ENCODE results near the gene ETV1.

ETV1 gene

DNA sequence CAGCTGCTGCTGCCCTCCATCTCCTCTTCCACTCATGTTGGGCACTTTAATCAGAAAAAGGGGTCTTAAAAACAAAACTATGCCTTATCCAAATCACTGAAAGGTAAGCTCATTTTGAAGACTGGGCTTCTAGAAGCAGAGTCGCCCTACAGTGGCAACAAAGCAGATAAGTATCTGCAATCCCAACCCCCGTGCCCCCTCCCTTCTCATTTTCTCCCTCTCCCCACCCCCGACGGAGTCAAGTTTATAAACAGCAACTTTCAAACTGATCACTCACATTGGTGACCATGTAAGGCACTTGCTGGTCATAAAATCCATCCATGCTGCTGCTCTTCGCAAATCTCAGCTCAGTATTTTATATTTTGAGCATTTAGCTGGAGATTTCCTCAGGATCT is 738 bp downstream of the ETV1 start:
- DNase-seq (ENCODE audit: low read depth): no peak
- H3K4me3 ChIP-seq (ENCODE audit: control insufficient read depth, low read depth, low read length): peak overlapping the region; percentile 87
- TF ChIP-seq, protein P1, sequence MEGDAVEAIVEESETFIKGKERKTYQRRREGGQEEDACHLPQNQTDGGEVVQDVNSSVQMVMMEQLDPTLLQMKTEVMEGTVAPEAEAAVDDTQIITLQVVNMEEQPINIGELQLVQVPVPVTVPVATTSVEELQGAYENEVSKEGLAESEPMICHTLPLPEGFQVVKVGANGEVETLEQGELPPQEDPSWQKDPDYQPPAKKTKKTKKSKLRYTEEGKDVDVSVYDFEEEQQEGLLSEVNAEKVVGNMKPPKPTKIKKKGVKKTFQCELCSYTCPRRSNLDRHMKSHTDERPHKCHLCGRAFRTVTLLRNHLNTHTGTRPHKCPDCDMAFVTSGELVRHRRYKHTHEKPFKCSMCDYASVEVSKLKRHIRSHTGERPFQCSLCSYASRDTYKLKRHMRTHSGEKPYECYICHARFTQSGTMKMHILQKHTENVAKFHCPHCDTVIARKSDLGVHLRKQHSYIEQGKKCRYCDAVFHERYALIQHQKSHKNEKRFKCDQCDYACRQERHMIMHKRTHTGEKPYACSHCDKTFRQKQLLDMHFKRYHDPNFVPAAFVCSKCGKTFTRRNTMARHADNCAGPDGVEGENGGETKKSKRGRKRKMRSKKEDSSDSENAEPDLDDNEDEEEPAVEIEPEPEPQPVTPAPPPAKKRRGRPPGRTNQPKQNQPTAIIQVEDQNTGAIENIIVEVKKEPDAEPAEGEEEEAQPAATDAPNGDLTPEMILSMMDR (IDR thresholded peaks at IDR 0.05; ENCODE audit: control insufficient read depth, insufficient read depth, low read depth, low read length, missing control alignments): no peak

DNA sequence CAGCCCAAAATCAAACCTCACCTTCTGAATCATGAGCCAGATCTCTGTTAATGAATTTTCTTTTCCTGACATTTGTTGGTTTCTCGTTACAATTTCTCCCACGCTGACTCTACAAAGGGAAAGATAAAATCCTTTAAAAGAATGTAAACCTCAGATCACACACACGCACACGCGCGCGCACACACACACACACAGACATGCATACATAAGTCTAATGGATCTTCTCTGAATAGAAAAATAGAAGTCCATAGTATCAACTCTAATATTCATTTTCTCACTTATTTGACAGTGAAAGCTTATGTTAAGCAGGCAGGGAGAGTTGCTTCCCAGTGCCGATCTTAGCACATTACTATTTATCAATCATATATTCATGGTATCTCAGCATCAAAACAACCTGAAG is 1.4 kb downstream of the ETV1 start:
- DNase-seq (ENCODE audit: low read depth): no peak
- TF ChIP-seq, protein P1 (IDR thresholded peaks at IDR 0.05; ENCODE audit: control insufficient read depth, insufficient read depth, low read depth, low read length, missing control alignments): no peak
- H3K4me3 ChIP-seq (ENCODE audit: control insufficient read depth, low read depth, low read length): peak overlapping the region; percentile 87

DNA sequence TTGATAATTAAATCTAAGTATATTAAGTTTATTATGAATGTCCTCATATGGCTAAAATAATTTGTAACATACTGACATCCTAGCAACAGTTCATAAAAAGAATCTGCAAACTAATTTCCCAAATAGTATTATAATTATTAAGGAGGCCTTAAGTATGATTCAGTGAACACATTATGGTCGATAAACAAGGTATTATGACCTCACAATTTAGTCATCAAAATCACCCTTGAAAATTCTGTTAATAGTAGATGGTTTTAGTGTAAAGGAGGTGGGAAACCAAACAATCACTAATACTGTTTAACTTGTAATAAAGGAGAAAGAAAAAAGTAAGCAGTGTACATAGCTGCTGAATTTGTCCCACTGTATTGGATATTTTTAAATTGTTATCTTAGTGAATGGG is 2.1 kb downstream of the ETV1 start:
- TF ChIP-seq, protein P1 (IDR thresholded peaks at IDR 0.05; ENCODE audit: control insufficient read depth, insufficient read depth, low read depth, low read length, missing control alignments): no peak
- no peak for DNase-seq (ENCODE audit: low read depth)
- H3K4me3 ChIP-seq (ENCODE audit: control insufficient read depth, low read depth, low read length): no peak overlapping the region

DNA sequence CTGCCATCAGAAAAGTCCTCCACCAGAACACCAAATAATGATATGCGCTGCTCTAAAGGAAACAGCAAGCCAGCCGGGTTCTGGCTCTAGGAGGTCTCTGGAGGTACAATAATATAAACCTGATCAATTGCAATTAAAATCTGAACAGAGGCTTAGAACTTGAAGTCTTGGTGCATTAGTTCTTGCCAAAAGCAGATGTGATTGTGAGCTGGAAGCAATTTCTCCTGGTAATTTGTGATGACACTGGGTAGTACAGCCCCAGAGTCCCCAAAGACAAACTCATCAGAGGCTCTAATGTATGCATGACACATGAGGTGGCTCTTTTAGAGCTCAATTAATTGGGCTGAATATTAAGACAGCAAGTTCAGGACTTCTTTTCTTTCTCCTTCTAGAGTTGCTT is 3.3 kb downstream of the ETV1 start:
- H3K4me3 ChIP-seq (ENCODE audit: control insufficient read depth, low read depth, low read length): no peak overlapping the region
- no peak for DNase-seq (ENCODE audit: low read depth)
- TF ChIP-seq, protein P1 (IDR thresholded peaks at IDR 0.05; ENCODE audit: control insufficient read depth, insufficient read depth, low read depth, low read length, missing control alignments): no peak

DNA sequence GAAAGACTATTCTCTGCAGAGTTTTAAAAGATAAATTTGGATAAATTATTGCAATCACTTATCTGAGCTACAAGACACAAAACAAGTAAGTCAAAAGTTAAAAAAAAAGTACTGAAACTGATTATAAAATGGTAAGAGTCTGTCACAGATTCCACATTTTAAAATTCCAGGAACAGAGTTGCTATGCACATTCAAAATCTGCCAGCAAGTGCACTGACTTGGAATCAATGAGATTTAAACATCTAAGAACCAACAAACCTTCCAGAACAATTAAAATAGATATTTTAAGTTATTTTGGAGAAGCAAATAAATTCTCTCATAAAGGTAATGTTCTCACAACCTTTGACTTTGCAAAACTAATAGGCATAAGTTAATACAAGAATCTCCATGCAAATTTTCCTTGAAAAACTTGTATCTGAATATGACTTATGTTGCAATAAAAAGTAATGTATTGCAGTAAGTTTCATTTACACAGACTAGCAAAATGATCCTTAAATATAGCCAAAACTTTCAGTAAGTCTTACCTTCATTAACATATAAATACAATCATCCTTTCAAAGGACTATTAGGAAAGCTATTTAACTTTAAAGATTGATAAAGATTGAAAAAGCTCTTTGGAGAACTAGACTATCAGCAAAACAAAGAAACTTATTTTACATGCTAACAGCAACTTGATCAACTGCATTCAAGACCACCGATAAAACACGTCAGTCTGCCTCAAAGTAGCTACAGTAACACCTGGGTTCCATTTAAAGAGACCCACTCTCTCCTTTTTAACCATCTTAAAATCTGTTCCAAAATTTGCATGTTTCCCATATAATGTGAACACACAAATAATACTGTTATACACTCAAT is 4.4 kb downstream of the ETV1 start:
- no peak overlapping the region for H3K4me3 ChIP-seq (ENCODE audit: control insufficient read depth, low read depth, low read length)
- DNase-seq (ENCODE audit: low read depth): no peak
- TF ChIP-seq, protein P1 (IDR thresholded peaks at IDR 0.05; ENCODE audit: control insufficient read depth, insufficient read depth, low read depth, low read length, missing control alignments): no peak

DNA sequence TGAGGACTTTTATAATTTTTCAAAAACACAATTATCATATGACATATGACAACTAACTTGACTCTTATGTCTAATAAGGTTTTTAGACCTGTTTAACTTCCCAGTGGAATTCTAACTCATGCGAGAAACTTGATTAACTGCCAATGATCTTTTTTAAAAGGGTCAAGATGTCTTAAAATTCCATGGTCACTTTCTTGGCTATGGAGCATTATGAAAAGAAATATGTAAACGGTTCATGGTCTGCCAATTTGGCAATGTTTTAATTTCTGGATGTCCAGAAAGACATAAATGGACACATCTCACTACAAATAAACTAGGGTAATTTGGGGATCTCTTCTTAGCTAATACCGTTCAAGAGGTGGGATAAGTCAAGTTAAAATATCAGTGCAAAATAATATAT is 5.4 kb downstream of the ETV1 start:
- TF ChIP-seq, protein P1 (IDR thresholded peaks at IDR 0.05; ENCODE audit: control insufficient read depth, insufficient read depth, low read depth, low read length, missing control alignments): no peak
- no peak overlapping the region for H3K4me3 ChIP-seq (ENCODE audit: control insufficient read depth, low read depth, low read length)
- no peak for DNase-seq (ENCODE audit: low read depth)

Data from AG09309 (cell line).